IMR-90 (cell line): ENCODE measurements around the gene MICAL2. TPM values are rescaled to one million over a fixed set of nuclear protein-coding genes. Genes with fewer than 3 reads are reported as not detected.

Source experiments
- ATAC-seq: fragments of 200-7000 bp; cut with Tn5 transposase; 2 replicates; pipeline ENCODE4 v1.9.1; 2020; ENCODE audit warnings: low read depth, mild to moderate bottlenecking, moderate library complexity
- BruUV-seq: library from RNA; stranded (reverse); fragments of 400-500 nt; replicated peaks from 2 replicates; lab custom pipeline; 2021; lab: Mats Ljungman, UMichigan
- CTCF ChIA-PET: fragments of 300-600 bp; formaldehyde crosslinking; extraction: SDS; loops from one replicate; lab custom pipeline; 2021; ENCODE audit warnings: antibody characterized with exemption; lab: Yijun Ruan, JAX
- POLR2A ChIA-PET: fragments of 300-600 bp; sonication (Branson Sonifier 250); formaldehyde crosslinking; loops from one replicate; lab custom pipeline; 2022; ENCODE audit warnings: antibody characterized with exemption; ENCODE audit not compliant: unreplicated experiment; lab: Charles Lee
- DNase-seq: peaks from one replicate; pipeline ENCODE4 v3.0.0; 2013
- H2AFZ ChIP-seq: replicated peaks from 2 replicates; pipeline ENCODE3; 2013; ENCODE audit warnings: low read length, mild to moderate bottlenecking; ENCODE audit not compliant: poor library complexity
- H2AK5ac ChIP-seq: 2 replicates; pipeline ENCODE4 v1.6.1; 2013; ENCODE audit warnings: low read depth, low read length, inconsistent platforms
- H2AK9ac ChIP-seq: replicated peaks from 2 replicates; pipeline ENCODE3; 2013; ENCODE audit warnings: mild to moderate bottlenecking, low read depth, low read length, moderate library complexity; ENCODE audit not compliant: poor library complexity
- H2BK120ac ChIP-seq: 2 replicates; pipeline ENCODE4 v1.6.1; 2013; ENCODE audit warnings: low read depth, low read length, inconsistent platforms
- H2BK15ac ChIP-seq: 3 replicates; pipeline ENCODE4 v1.6.1; 2013; ENCODE audit warnings: low read depth, low read length, inconsistent platforms
- H2BK20ac ChIP-seq: 2 replicates; pipeline ENCODE4 v1.6.1; 2013; ENCODE audit warnings: low read depth, mild to moderate bottlenecking, inconsistent platforms, low read length, moderate library complexity
- H2BK5ac ChIP-seq: 2 replicates; pipeline ENCODE4 v1.6.1; 2013; ENCODE audit warnings: mild to moderate bottlenecking, low read depth, low read length, inconsistent platforms; ENCODE audit not compliant: poor library complexity, severe bottlenecking
- H3K14ac ChIP-seq: replicated peaks from 2 replicates; pipeline ENCODE4 v1.6.1; 2013; ENCODE audit warnings: low read depth, low read length, inconsistent platforms
- H3K18ac ChIP-seq: 2 replicates; pipeline ENCODE4 v1.6.1; 2013; ENCODE audit warnings: low read depth, low read length, control low read depth
- H3K23ac ChIP-seq: 2 replicates; pipeline ENCODE4 v1.6.1; 2013; ENCODE audit warnings: low read depth, low read length, inconsistent platforms
- H3K27ac ChIP-seq: 2 replicates; pipeline ENCODE4 v1.5.1; 2013; ENCODE audit warnings: mild to moderate bottlenecking, control low read depth, low read length; ENCODE audit not compliant: insufficient read depth
- H3K27me3 ChIP-seq: 2 replicates; pipeline ENCODE4 v1.6.1; 2013; ENCODE audit warnings: low read length; ENCODE audit not compliant: control insufficient read depth, insufficient read depth
- H3K36me3 ChIP-seq: 2 replicates; pipeline ENCODE4 v1.6.1; 2013; ENCODE audit warnings: low read length, mixed read lengths; ENCODE audit not compliant: control insufficient read depth, insufficient read depth
- H3K4ac ChIP-seq: 2 replicates; pipeline ENCODE4 v1.6.1; 2013; ENCODE audit warnings: low read depth, low read length, inconsistent platforms
- H3K4me1 ChIP-seq: 2 replicates; pipeline ENCODE4 v1.6.1; 2013; ENCODE audit warnings: low read length, mixed read lengths; ENCODE audit not compliant: control insufficient read depth, insufficient read depth
- H3K4me2 ChIP-seq: 2 replicates; pipeline ENCODE4 v1.6.1; 2013; ENCODE audit warnings: low read depth, mild to moderate bottlenecking, control low read depth, low read length, moderate library complexity
- H3K4me3 ChIP-seq: 2 replicates; pipeline ENCODE4 v1.5.1; 2013; ENCODE audit warnings: low read depth, mild to moderate bottlenecking, control low read depth, low read length, moderate library complexity; ENCODE audit not compliant: insufficient read depth
- H3K56ac ChIP-seq: 2 replicates; pipeline ENCODE4 v1.6.1; 2013; ENCODE audit warnings: low read length, inconsistent platforms; ENCODE audit not compliant: insufficient read depth; ENCODE audit errors: extremely low read depth
- H3K79me1 ChIP-seq, 2 experiments: 2 replicates each; pipeline ENCODE4 v1.6.1; 2013; ENCODE audit warnings: low read length in 2 of 2, inconsistent platforms in 1 of 2, low read depth in 1 of 2
- H3K9ac ChIP-seq: 2 replicates; pipeline ENCODE4 v1.6.1; 2013; ENCODE audit warnings: low read depth, low read length, control low read depth
- H3K9me1 ChIP-seq: 2 replicates; pipeline ENCODE4 v1.6.1; 2013; ENCODE audit warnings: low read length, inconsistent platforms; ENCODE audit not compliant: insufficient read depth
- H3K9me3 ChIP-seq: 2 replicates; pipeline ENCODE4 v1.6.1; 2013; ENCODE audit warnings: low read length; ENCODE audit not compliant: control insufficient read depth, insufficient read depth
- H4K20me1 ChIP-seq: 2 replicates; pipeline ENCODE4 v1.6.1; 2013; ENCODE audit warnings: low read length, inconsistent platforms; ENCODE audit not compliant: insufficient read depth
- H4K5ac ChIP-seq: 2 replicates; pipeline ENCODE4 v1.6.1; 2013; ENCODE audit warnings: mild to moderate bottlenecking, low read depth, low read length, control low read depth
- H4K8ac ChIP-seq, 2 experiments: 2 replicates each; pipeline ENCODE4 v1.6.1; 2013; ENCODE audit warnings: low read depth in 2 of 2, low read length in 2 of 2, control low read depth in 1 of 2, inconsistent platforms in 1 of 2
- H4K91ac ChIP-seq: 2 replicates; pipeline ENCODE4 v1.6.1; 2013; ENCODE audit warnings: low read depth, low read length, inconsistent platforms; ENCODE audit not compliant: insufficient read depth
- CEBPB ChIP-seq: IDR thresholded peaks from 2 replicates; pipeline ENCODE4 v1.6.1; 2012; ENCODE audit warnings: low read depth, low read length, improper control_type of control experiment
- FOS ChIP-seq: fragments of 150-350 bp; IDR thresholded peaks from 2 replicates; pipeline ENCODE4 v1.6.1; 2016; ENCODE audit warnings: low read depth, low read length
- NFE2L2 ChIP-seq: fragments of 150-350 bp; IDR thresholded peaks from 2 replicates; pipeline ENCODE4 v1.6.1; 2016; ENCODE audit warnings: low read depth, mild to moderate bottlenecking, low read length
- RCOR1 ChIP-seq: IDR thresholded peaks from 2 replicates; pipeline ENCODE4 v1.6.1; 2012; ENCODE audit warnings: mild to moderate bottlenecking, low read length, improper control_type of control experiment; ENCODE audit not compliant: insufficient replicate concordance
- RFX5 ChIP-seq: IDR thresholded peaks from 2 replicates; pipeline ENCODE4 v1.8.0; 2012; ENCODE audit warnings: low read depth, mild to moderate bottlenecking, low read length, moderate library complexity
- WGBS, 2 experiments: methylation state at CpG; one replicate each; pipeline versions ENCODE4 v1.1.5 to v1.1.7; 2013; ENCODE audit warnings: missing lambda C conversion rate in 2 of 2; ENCODE audit not compliant: insufficient read length in 1 of 2; ENCODE audit errors: extremely low coverage in 2 of 2; 5-methylcytosine and 5-hydroxymethylcytosine counted together
- dilution Hi-C: fragments of 300-500 bp; cut with HindIII; formaldehyde crosslinking; loops from one replicate; pipeline ENCODE4 v1.14.3; 2018; ENCODE audit warnings: low sequenced_read_pairs; ENCODE audit not compliant: unreplicated experiment
- in situ Hi-C: fragments of 300-500 bp; cut with MboI; formaldehyde crosslinking; loops from 3 replicates; pipeline ENCODE4 v1.14.3; 2019; ENCODE audit warnings: low sequenced_read_pairs, inconsistent platforms, mixed read lengths
- intact Hi-C: fragments of 100-400 bp; cut with micrococcal nuclease; formaldehyde crosslinking; loops from 2 replicates; pipeline ENCODE4 v1.10.0; 2022
- polyA plus RNA-seq, 3 experiments: library from polyadenylated mRNA; depleted of rRNA; stranded (reverse); fragments of >200 nt; gene quantifications; 2 replicates each; pipeline ENCODE4 v1.2.3, GENCODE V29; 2012; ENCODE audit warnings: low replicate concordance in 1 of 3
- total RNA-seq: library from RNA; depleted of rRNA; stranded (reverse); fragments of >200 nt; gene quantifications from 2 replicates; pipeline ENCODE4 v1.2.3, GENCODE V29; 2012

MICAL2 gene
- total and polyA plus RNA-seq, 2 of the 4 experiments (the other 2 are of a cell fraction): 170 to 336 TPM

DNA sequence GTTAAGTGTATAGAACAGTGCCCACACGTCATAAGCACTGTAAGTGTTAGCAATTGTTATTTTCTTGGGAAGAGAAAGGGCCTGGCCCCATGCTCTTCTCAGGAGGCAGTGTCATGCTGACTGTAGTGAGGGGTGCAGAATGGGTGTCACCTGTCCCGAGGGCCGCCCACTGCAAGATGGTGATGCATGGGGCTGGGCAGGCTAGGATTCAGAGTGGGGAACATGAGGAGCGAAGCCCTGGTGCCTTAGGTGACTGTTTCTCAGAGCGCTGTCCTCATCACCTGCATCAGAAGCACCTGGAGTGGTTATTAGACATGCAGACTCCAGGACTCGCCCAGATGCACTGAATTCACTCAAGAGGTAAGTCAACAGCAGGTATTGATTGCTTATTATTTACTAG, 166.0 kb downstream of the MICAL2 start:
- Histone ChIP-seq H2BK15ac (no peak overlapping the region), H3K18ac (no peak overlapping the region), H4K8ac (no peak overlapping the region), H3K4me3 (no peak overlapping the region), H3K14ac (0 out of 2 replicates have a peak overlapping the region, but pooled peaks have one; percentile 57), H3K4me2 (no peak overlapping the region), H4K91ac (no peak overlapping the region), H3K9me3 (no peaks in the 10 kb centered on the region), H2BK20ac (no peak overlapping the region), H3K9me1 (peaks cover 48% of the 10 kb centered on the region), H3K27ac (no peak overlapping the region), H2BK5ac (no peak overlapping the region), H3K4me1 (peaks cover 15% of the 10 kb centered on the region), H2BK120ac (no peak overlapping the region), H3K9ac (no peak overlapping the region), H3K36me3 (no peaks in the 10 kb centered on the region), H3K56ac (no peak overlapping the region), H4K5ac (no peak overlapping the region), H2AK9ac (no peak overlapping the region), H3K4ac (peak overlapping the region; percentile 29; the same call in 1 of the 2 replicates), H3K23ac (no peak overlapping the region), H4K20me1 (no peaks in the 10 kb centered on the region), H3K79me1 (peaks cover 2 to 34% of the 10 kb centered on the region in 2 experiments; a peak in 3 of 4 replicates), H2AFZ (no peak overlapping the region), H2AK5ac (peak overlapping the region; percentile 43; the same call in 1 of the 2 replicates), H3K27me3 (no peaks in the 10 kb centered on the region)
- DNase-seq: no peak
- in situ Hi-C loops (loop anchor here (25.0 kb wide), 1 partner anchor 1239 kb away; no protein-coding TSS in a partner anchor), dilution Hi-C loops (no loop called here), intact Hi-C loops (no loop called here)
- ChIA-PET CTCF (interaction anchor here (0.6 kb wide), 1 partner anchor 345 kb away, joined by 3 read pairs; no protein-coding TSS in a partner anchor), POLR2A (no interaction called here)
- no TSS peak for BruUV-seq
- no peak for ATAC-seq
- WGBS, 2 experiments: 100% methylated on average over 4 of the region's 6 CpGs; no CpG with 5 or more reads in 1 of the 2 experiments
- TF ChIP-seq NFE2L2: no peak
- TF ChIP-seq CEBPB: no peak
- TF ChIP-seq FOS: no peak
- no peak for TF ChIP-seq RCOR1
- TF ChIP-seq RFX5: no peak
